ENCODE results near the gene DNAH1. TPM values are rescaled to one million over a fixed set of nuclear protein-coding genes. Genes with fewer than 3 reads are reported as not detected.

The DNAH1 gene
- total RNA-seq, 1 experiment from 2014 or later: 2.4 TPM

GRCh38 chr3:52311576-52312119, 4.5 kb upstream of the DNAH1 start:
- DNase-seq (ENCODE audit: low read depth, low spot score): no peak
- in situ Hi-C loops (cut with HindIII; ENCODE audit: low pct_unique_long_range_greater_than_20kb, low sequenced_read_pairs) (no loop called here), intact Hi-C loops (cut with micrococcal nuclease; ENCODE audit: unreplicated experiment) (no loop called here)
- no peak overlapping the region for H3K27ac ChIP-seq (ENCODE audit: low read length)
- no peaks in the 10 kb centered on the region for H3K27me3 ChIP-seq (ENCODE audit: control insufficient read depth, insufficient read depth, low read length)
- no TSS peak for BruUV-seq (replicated peaks)
- no peak for ATAC-seq
- POLR2A ChIA-PET: no interaction called here
- CTCF ChIA-PET: no interaction called here
- no peak for TF ChIP-seq POLR2AphosphoS5 (IDR thresholded peaks at IDR 0.05; ENCODE audit: low read depth, low read length)
- H3K4me1 ChIP-seq (ENCODE audit: control insufficient read depth, insufficient read depth, low read length): peaks cover 12% of the 10 kb centered on the region
- no peak overlapping the region for H3K4me3 ChIP-seq (ENCODE audit: low read depth in 2 of 2, low read length in 2 of 2)
- no peaks in the 10 kb centered on the region for H3K9me3 ChIP-seq (ENCODE audit: control insufficient read depth, insufficient read depth, low read depth, low read length)
- H3K36me3 ChIP-seq (ENCODE audit: control insufficient read depth, insufficient read depth, low read length): no peaks in the 10 kb centered on the region

GRCh38 chr3:52313188-52313773, 2.8 kb upstream of the DNAH1 start:
- CTCF ChIA-PET: interaction anchor here (0.7 kb wide), 1 partner anchor 309 kb away, joined by 3 read pairs; no protein-coding TSS in a partner anchor
- in situ Hi-C loops (cut with HindIII; ENCODE audit: low pct_unique_long_range_greater_than_20kb, low sequenced_read_pairs): no loop called here
- H3K27ac ChIP-seq (ENCODE audit: low read length): no peak overlapping the region
- no TSS peak for BruUV-seq (replicated peaks)
- no peaks in the 10 kb centered on the region for H3K9me3 ChIP-seq (ENCODE audit: control insufficient read depth, insufficient read depth, low read depth, low read length)
- intact Hi-C loops (cut with micrococcal nuclease; ENCODE audit: unreplicated experiment): no loop called here
- ATAC-seq: no peak; the same call in 1 of the 2 replicates
- H3K4me1 ChIP-seq (ENCODE audit: control insufficient read depth, insufficient read depth, low read length): peaks cover 12% of the 10 kb centered on the region
- POLR2A ChIA-PET: no interaction called here
- TF ChIP-seq TCF7L2 (IDR thresholded peaks at IDR 0.05; ENCODE audit: low read depth, low read length) (no peak), REST (IDR thresholded peaks at IDR 0.05; ENCODE audit: insufficient read depth in 1 of 2, low read depth in 2 of 2, low read length in 1 of 2) (no peak), SIN3A (IDR thresholded peaks at IDR 0.05; ENCODE audit: borderline replicate concordance, insufficient read depth, low read depth, low read length) (no peak), POLR2AphosphoS5 (IDR thresholded peaks at IDR 0.05; ENCODE audit: low read depth, low read length) (no peak), CTCF (IDR thresholded peaks at IDR 0.05) (no peak)
- no peak overlapping the region for H3K4me3 ChIP-seq (ENCODE audit: low read depth in 2 of 2, low read length in 2 of 2)
- H3K27me3 ChIP-seq (ENCODE audit: control insufficient read depth, insufficient read depth, low read length): no peaks in the 10 kb centered on the region
- no peaks in the 10 kb centered on the region for H3K36me3 ChIP-seq (ENCODE audit: control insufficient read depth, insufficient read depth, low read length)
- no peak for DNase-seq (ENCODE audit: low read depth, low spot score)

- no peak overlapping the region for H3K4me3 ChIP-seq (ENCODE audit: low read depth in 2 of 2, low read length in 2 of 2)
- CTCF ChIA-PET: no interaction called here
- in situ Hi-C loops (cut with HindIII; ENCODE audit: low pct_unique_long_range_greater_than_20kb, low sequenced_read_pairs) (no loop called here), intact Hi-C loops (cut with micrococcal nuclease; ENCODE audit: unreplicated experiment) (no loop called here)
- no peaks in the 10 kb centered on the region for H3K9me3 ChIP-seq (ENCODE audit: control insufficient read depth, insufficient read depth, low read depth, low read length)
- POLR2A ChIA-PET: no interaction called here
- BruUV-seq (replicated peaks): no TSS peak
- H3K36me3 ChIP-seq (ENCODE audit: control insufficient read depth, insufficient read depth, low read length): no peaks in the 10 kb centered on the region
- TF ChIP-seq TCF7L2 (IDR thresholded peaks at IDR 0.05; ENCODE audit: low read depth, low read length) (no peak), REST (IDR thresholded peaks at IDR 0.05; ENCODE audit: insufficient read depth in 1 of 2, low read depth in 2 of 2, low read length in 1 of 2) (no peak), SIN3A (IDR thresholded peaks at IDR 0.05; ENCODE audit: borderline replicate concordance, insufficient read depth, low read depth, low read length) (no peak), POLR2AphosphoS5 (IDR thresholded peaks at IDR 0.05; ENCODE audit: low read depth, low read length) (no peak), CTCF (IDR thresholded peaks at IDR 0.05) (no peak)
- DNase-seq (ENCODE audit: low read depth, low spot score): no peak
- H3K27ac ChIP-seq (ENCODE audit: low read length): 0 out of 2 replicates have a peak overlapping the region, but pooled peaks have one; percentile 7
- peak; percentile 53 for ATAC-seq
- H3K4me1 ChIP-seq (ENCODE audit: control insufficient read depth, insufficient read depth, low read length): peaks cover 12% of the 10 kb centered on the region
- no peaks in the 10 kb centered on the region for H3K27me3 ChIP-seq (ENCODE audit: control insufficient read depth, insufficient read depth, low read length)
Observed at GRCh38 chr3:52313774-52314188, 2.3 kb upstream of the DNAH1 start.

Measured in Panc1 (cell line).